ENCODE data around the gene CDKAL1.

The CDKAL1 gene

GRCh38 chr6:21034345-21034744, 500.1 kb downstream of the CDKAL1 start:
- ATAC-seq = no peak
- TF ChIP-seq TCF4 (CRISPR knock-in tag; IDR thresholded peaks at IDR 0.05; ENCODE audit: borderline replicate concordance) (peak; percentile 11; the same call in 1 of the 2 replicates), PATZ1 (CRISPR knock-in tag; IDR thresholded peaks at IDR 0.05; ENCODE audit: borderline replicate concordance) (no peak)

- TF ChIP-seq TCF4 (CRISPR knock-in tag; IDR thresholded peaks at IDR 0.05; ENCODE audit: borderline replicate concordance) = no peak
- ATAC-seq = no peak
These were observed 503.2 kb downstream of the CDKAL1 start for GRCh38 chr6:21037453-21037852.

GRCh38 chr6:21039926-21040325, 505.7 kb downstream of the CDKAL1 start:
- no peak for TF ChIP-seq TSHZ2 (CRISPR knock-in tag; IDR thresholded peaks at IDR 0.05)
- TF ChIP-seq ZNF8 (CRISPR knock-in tag; IDR thresholded peaks at IDR 0.05) = no peak
- no peak for TF ChIP-seq ZFP3 (CRISPR knock-in tag; IDR thresholded peaks at IDR 0.05)
- TF ChIP-seq CSRNP3 (CRISPR knock-in tag; IDR thresholded peaks at IDR 0.05) = no peak
- TF ChIP-seq OSR1 (CRISPR knock-in tag; IDR thresholded peaks at IDR 0.05) = no peak
- no peak for TF ChIP-seq PPARA (CRISPR knock-in tag; IDR thresholded peaks at IDR 0.05; ENCODE audit: borderline replicate concordance)
- no peak for TF ChIP-seq TOX (CRISPR knock-in tag; IDR thresholded peaks at IDR 0.05; ENCODE audit: borderline replicate concordance)
- TF ChIP-seq ARNTL (CRISPR knock-in tag; IDR thresholded peaks at IDR 0.05; ENCODE audit: borderline replicate concordance, low read depth) = no peak
- TF ChIP-seq ISL1 (CRISPR knock-in tag; IDR thresholded peaks at IDR 0.05) = no peak
- no peak for TF ChIP-seq ZFP30 (CRISPR knock-in tag; IDR thresholded peaks at IDR 0.05)
- no peak for TF ChIP-seq ZC3H10 (CRISPR knock-in tag; IDR thresholded peaks at IDR 0.05)
- no peak for ATAC-seq

GRCh38 chr6:21045135-21045700, 511.0 kb downstream of the CDKAL1 start:
- ATAC-seq = no peak
- TF ChIP-seq PATZ1 (CRISPR knock-in tag; IDR thresholded peaks at IDR 0.05; ENCODE audit: borderline replicate concordance) (no peak), GLIS3 (CRISPR knock-in tag; IDR thresholded peaks at IDR 0.05) (no peak), BACH2 (CRISPR knock-in tag; IDR thresholded peaks at IDR 0.05; ENCODE audit: borderline replicate concordance) (no peak), POU6F1 (CRISPR knock-in tag; IDR thresholded peaks at IDR 0.05; ENCODE audit: borderline replicate concordance, low read depth) (no peak), ZFP30 (CRISPR knock-in tag; IDR thresholded peaks at IDR 0.05) (no peak), PPARA (CRISPR knock-in tag; IDR thresholded peaks at IDR 0.05; ENCODE audit: borderline replicate concordance) (no peak), SNAI2 (CRISPR knock-in tag; IDR thresholded peaks at IDR 0.05) (no peak), ARNTL (CRISPR knock-in tag; IDR thresholded peaks at IDR 0.05; ENCODE audit: borderline replicate concordance, low read depth) (no peak), ESRRG (CRISPR knock-in tag; IDR thresholded peaks at IDR 0.05) (no peak), ZFP3 (CRISPR knock-in tag; IDR thresholded peaks at IDR 0.05) (no peak), ZNF565 (CRISPR knock-in tag; conservative IDR thresholded peaks at IDR 0.05; ENCODE audit: low read depth) (no peak), CREB5 (CRISPR knock-in tag; IDR thresholded peaks at IDR 0.05; ENCODE audit: low read depth) (no peak), CSRNP3 (CRISPR knock-in tag; IDR thresholded peaks at IDR 0.05) (no peak), RARB (CRISPR knock-in tag; IDR thresholded peaks at IDR 0.05) (no peak)

All from SK-N-SH treated with all-trans-retinoic acid at 6 μM for 48 hours (cell line).